ENCODE results near the gene SYNPO2L. TPM values are rescaled to one million over a fixed set of nuclear protein-coding genes. Genes with fewer than 3 reads are reported as not detected.

SYNPO2L gene
- total and polyA plus RNA-seq, 9 of the 15 experiments (the other 6 are each of a cell fraction or from before 2014, with no cell fraction given): 0.03 to 0.07 TPM; not detected in 7

DNA sequence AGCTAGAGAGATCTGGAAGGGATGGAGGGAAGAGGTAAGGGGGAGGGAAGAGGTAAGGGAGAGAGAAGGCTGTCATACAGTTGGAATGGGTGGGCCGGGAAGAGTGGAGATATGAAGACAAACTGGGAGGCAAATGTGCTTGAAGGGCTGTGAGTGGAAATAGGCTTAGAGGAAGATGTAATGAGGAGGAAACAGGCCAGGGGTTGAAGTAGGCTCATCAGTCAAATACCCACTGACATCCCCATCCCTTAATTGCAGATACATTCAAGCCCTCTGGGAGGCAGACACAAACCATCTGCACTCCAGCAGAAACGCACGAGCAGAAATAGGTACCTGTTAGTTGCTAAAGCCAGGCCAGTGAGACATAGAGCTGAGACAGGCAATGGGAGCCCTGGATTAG is 2.1 kb downstream of the SYNPO2L start (continued):
- TF ChIP-seq, protein P1, sequence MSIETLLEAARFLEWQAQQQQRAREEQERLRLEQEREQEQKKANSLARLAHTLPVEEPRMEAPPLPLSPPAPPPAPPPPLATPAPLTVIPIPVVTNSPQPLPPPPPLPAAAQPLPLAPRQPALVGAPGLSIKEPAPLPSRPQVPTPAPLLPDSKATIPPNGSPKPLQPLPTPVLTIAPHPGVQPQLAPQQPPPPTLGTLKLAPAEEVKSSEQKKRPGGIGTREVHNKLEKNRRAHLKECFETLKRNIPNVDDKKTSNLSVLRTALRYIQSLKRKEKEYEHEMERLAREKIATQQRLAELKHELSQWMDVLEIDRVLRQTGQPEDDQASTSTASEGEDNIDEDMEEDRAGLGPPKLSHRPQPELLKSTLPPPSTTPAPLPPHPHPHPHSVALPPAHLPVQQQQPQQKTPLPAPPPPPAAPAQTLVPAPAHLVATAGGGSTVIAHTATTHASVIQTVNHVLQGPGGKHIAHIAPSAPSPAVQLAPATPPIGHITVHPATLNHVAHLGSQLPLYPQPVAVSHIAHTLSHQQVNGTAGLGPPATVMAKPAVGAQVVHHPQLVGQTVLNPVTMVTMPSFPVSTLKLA (conservative IDR thresholded peaks at IDR 0.05): peak in 1 of 2 experiments; percentile 33; a peak in 1 of 4 replicates
- TF ChIP-seq MCM7 (IDR thresholded peaks at IDR 0.05): 0 out of 4 replicates have a peak, but pooled peaks of 1 of the 2 experiments have one; percentile 82
- TF ChIP-seq, protein P2, sequence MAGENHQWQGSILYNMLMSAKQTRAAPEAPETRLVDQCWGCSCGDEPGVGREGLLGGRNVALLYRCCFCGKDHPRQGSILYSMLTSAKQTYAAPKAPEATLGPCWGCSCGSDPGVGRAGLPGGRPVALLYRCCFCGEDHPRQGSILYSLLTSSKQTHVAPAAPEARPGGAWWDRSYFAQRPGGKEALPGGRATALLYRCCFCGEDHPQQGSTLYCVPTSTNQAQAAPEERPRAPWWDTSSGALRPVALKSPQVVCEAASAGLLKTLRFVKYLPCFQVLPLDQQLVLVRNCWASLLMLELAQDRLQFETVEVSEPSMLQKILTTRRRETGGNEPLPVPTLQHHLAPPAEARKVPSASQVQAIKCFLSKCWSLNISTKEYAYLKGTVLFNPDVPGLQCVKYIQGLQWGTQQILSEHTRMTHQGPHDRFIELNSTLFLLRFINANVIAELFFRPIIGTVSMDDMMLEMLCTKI (IDR thresholded peaks at IDR 0.05; ENCODE audit: partially characterized antibody): no peak
- no peak for TF ChIP-seq KAT7 (CRISPR knock-in tag; IDR thresholded peaks at IDR 0.05; ENCODE audit: borderline replicate concordance)
- no peak for TF ChIP-seq FOSL1 (tag; conservative IDR thresholded peaks at IDR 0.05)
- no peak for TF ChIP-seq TAF1 (IDR thresholded peaks at IDR 0.05; ENCODE audit: control insufficient read depth, extremely low read depth, insufficient read depth, low read length, severe bottlenecking)
- peak; percentile 79; the same call in 1 of the 2 replicates for TF ChIP-seq HLTF (IDR thresholded peaks at IDR 0.05)
- TF ChIP-seq, protein P3, sequence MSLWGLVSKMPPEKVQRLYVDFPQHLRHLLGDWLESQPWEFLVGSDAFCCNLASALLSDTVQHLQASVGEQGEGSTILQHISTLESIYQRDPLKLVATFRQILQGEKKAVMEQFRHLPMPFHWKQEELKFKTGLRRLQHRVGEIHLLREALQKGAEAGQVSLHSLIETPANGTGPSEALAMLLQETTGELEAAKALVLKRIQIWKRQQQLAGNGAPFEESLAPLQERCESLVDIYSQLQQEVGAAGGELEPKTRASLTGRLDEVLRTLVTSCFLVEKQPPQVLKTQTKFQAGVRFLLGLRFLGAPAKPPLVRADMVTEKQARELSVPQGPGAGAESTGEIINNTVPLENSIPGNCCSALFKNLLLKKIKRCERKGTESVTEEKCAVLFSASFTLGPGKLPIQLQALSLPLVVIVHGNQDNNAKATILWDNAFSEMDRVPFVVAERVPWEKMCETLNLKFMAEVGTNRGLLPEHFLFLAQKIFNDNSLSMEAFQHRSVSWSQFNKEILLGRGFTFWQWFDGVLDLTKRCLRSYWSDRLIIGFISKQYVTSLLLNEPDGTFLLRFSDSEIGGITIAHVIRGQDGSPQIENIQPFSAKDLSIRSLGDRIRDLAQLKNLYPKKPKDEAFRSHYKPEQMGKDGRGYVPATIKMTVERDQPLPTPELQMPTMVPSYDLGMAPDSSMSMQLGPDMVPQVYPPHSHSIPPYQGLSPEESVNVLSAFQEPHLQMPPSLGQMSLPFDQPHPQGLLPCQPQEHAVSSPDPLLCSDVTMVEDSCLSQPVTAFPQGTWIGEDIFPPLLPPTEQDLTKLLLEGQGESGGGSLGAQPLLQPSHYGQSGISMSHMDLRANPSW (CRISPR knock-in tag; IDR thresholded peaks at IDR 0.05): 0 out of 2 replicates have a peak, but pooled peaks have one; percentile 50
- TF ChIP-seq JUND (IDR thresholded peaks at IDR 0.05; ENCODE audit: borderline replicate concordance, low read depth, low read length): peak; percentile 48; the same call in 1 of the 2 replicates
- peak; percentile 40; the same call in 1 of the 3 replicates for TF ChIP-seq JUND (tag; IDR thresholded peaks at IDR 0.05; ENCODE audit: borderline replicate concordance, low read depth, low read length)
- TF ChIP-seq EP300 (IDR thresholded peaks at IDR 0.05; ENCODE audit: low read length): peak; percentile 21; the same call in 1 of the 2 replicates
- TF ChIP-seq, protein P4, sequence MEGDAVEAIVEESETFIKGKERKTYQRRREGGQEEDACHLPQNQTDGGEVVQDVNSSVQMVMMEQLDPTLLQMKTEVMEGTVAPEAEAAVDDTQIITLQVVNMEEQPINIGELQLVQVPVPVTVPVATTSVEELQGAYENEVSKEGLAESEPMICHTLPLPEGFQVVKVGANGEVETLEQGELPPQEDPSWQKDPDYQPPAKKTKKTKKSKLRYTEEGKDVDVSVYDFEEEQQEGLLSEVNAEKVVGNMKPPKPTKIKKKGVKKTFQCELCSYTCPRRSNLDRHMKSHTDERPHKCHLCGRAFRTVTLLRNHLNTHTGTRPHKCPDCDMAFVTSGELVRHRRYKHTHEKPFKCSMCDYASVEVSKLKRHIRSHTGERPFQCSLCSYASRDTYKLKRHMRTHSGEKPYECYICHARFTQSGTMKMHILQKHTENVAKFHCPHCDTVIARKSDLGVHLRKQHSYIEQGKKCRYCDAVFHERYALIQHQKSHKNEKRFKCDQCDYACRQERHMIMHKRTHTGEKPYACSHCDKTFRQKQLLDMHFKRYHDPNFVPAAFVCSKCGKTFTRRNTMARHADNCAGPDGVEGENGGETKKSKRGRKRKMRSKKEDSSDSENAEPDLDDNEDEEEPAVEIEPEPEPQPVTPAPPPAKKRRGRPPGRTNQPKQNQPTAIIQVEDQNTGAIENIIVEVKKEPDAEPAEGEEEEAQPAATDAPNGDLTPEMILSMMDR (IDR thresholded peaks at IDR 0.05 in 2 of 3, conservative IDR thresholded peaks at IDR 0.05 in 1 of 3; ENCODE audit: insufficient read depth in 2 of 3, low read depth in 1 of 3, low read length in 3 of 3): peak; percentile 80 to 91 (median 82)
- TF ChIP-seq EHMT2 (IDR thresholded peaks at IDR 0.05): 0 out of 2 replicates have a peak, but pooled peaks have one; percentile 51
- TF ChIP-seq BHLHE40 (IDR thresholded peaks at IDR 0.05; ENCODE audit: low read length): peak; percentile 74
- TF ChIP-seq MAFK (IDR thresholded peaks at IDR 0.05; ENCODE audit: low read length): peak; percentile 15; the same call in 1 of the 2 replicates
- peak in 1 of 2 experiments; percentile 48; a peak in 1 of 4 replicates for TF ChIP-seq MAZ (CRISPR knock-in tag; conservative IDR thresholded peaks at IDR 0.05 in 1 of 2, IDR thresholded peaks at IDR 0.05 in 1 of 2)
- TF ChIP-seq, protein P5, sequence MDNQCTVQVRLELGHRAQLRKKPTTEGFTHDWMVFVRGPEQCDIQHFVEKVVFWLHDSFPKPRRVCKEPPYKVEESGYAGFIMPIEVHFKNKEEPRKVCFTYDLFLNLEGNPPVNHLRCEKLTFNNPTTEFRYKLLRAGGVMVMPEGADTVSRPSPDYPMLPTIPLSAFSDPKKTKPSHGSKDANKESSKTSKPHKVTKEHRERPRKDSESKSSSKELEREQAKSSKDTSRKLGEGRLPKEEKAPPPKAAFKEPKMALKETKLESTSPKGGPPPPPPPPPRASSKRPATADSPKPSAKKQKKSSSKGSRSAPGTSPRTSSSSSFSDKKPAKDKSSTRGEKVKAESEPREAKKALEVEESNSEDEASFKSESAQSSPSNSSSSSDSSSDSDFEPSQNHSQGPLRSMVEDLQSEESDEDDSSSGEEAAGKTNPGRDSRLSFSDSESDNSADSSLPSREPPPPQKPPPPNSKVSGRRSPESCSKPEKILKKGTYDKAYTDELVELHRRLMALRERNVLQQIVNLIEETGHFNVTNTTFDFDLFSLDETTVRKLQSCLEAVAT (IDR thresholded peaks at IDR 0.05): peak; percentile 46 to 60; a peak in 3 of 4 replicates
- no peak for TF ChIP-seq THRAP3 (IDR thresholded peaks at IDR 0.05; ENCODE audit: borderline replicate concordance)
- TF ChIP-seq TAF9B (IDR thresholded peaks at IDR 0.05; ENCODE audit: partially characterized antibody): no peak
